IMR-90 (cell line): ENCODE measurements around the gene OR2T11. TPM values are rescaled to one million over a fixed set of nuclear protein-coding genes. Genes with fewer than 3 reads are reported as not detected.

ENCODE experiments used
- ATAC-seq: fragments of 200-7000 bp; cut with Tn5 transposase; 2 replicates; pipeline ENCODE4 v1.9.1; 2020; ENCODE audit warnings: low read depth, mild to moderate bottlenecking, moderate library complexity
- BruUV-seq: library from RNA; stranded (reverse); fragments of 400-500 nt; replicated peaks from 2 replicates; lab custom pipeline; 2021; lab: Mats Ljungman, UMichigan
- CTCF ChIA-PET: fragments of 300-600 bp; formaldehyde crosslinking; extraction: SDS; loops from one replicate; lab custom pipeline; 2021; ENCODE audit warnings: antibody characterized with exemption; lab: Yijun Ruan, JAX
- POLR2A ChIA-PET: fragments of 300-600 bp; sonication (Branson Sonifier 250); formaldehyde crosslinking; loops from one replicate; lab custom pipeline; 2022; ENCODE audit warnings: antibody characterized with exemption; ENCODE audit not compliant: unreplicated experiment; lab: Charles Lee
- DNase-seq: peaks from one replicate; pipeline ENCODE4 v3.0.0; 2013
- H2AFZ ChIP-seq: replicated peaks from 2 replicates; pipeline ENCODE3; 2013; ENCODE audit warnings: low read length, mild to moderate bottlenecking; ENCODE audit not compliant: poor library complexity
- H2AK5ac ChIP-seq: 2 replicates; pipeline ENCODE4 v1.6.1; 2013; ENCODE audit warnings: low read depth, low read length, inconsistent platforms
- H2AK9ac ChIP-seq: replicated peaks from 2 replicates; pipeline ENCODE3; 2013; ENCODE audit warnings: mild to moderate bottlenecking, low read depth, low read length, moderate library complexity; ENCODE audit not compliant: poor library complexity
- H2BK120ac ChIP-seq: 2 replicates; pipeline ENCODE4 v1.6.1; 2013; ENCODE audit warnings: low read depth, low read length, inconsistent platforms
- H2BK15ac ChIP-seq: 3 replicates; pipeline ENCODE4 v1.6.1; 2013; ENCODE audit warnings: low read depth, low read length, inconsistent platforms
- H2BK20ac ChIP-seq: 2 replicates; pipeline ENCODE4 v1.6.1; 2013; ENCODE audit warnings: low read depth, mild to moderate bottlenecking, inconsistent platforms, low read length, moderate library complexity
- H2BK5ac ChIP-seq: 2 replicates; pipeline ENCODE4 v1.6.1; 2013; ENCODE audit warnings: mild to moderate bottlenecking, low read depth, low read length, inconsistent platforms; ENCODE audit not compliant: poor library complexity, severe bottlenecking
- H3K14ac ChIP-seq: replicated peaks from 2 replicates; pipeline ENCODE4 v1.6.1; 2013; ENCODE audit warnings: low read depth, low read length, inconsistent platforms
- H3K18ac ChIP-seq: 2 replicates; pipeline ENCODE4 v1.6.1; 2013; ENCODE audit warnings: low read depth, low read length, control low read depth
- H3K23ac ChIP-seq: 2 replicates; pipeline ENCODE4 v1.6.1; 2013; ENCODE audit warnings: low read depth, low read length, inconsistent platforms
- H3K27ac ChIP-seq: 2 replicates; pipeline ENCODE4 v1.5.1; 2013; ENCODE audit warnings: mild to moderate bottlenecking, control low read depth, low read length; ENCODE audit not compliant: insufficient read depth
- H3K27me3 ChIP-seq: 2 replicates; pipeline ENCODE4 v1.6.1; 2013; ENCODE audit warnings: low read length; ENCODE audit not compliant: control insufficient read depth, insufficient read depth
- H3K36me3 ChIP-seq: 2 replicates; pipeline ENCODE4 v1.6.1; 2013; ENCODE audit warnings: low read length, mixed read lengths; ENCODE audit not compliant: control insufficient read depth, insufficient read depth
- H3K4ac ChIP-seq: 2 replicates; pipeline ENCODE4 v1.6.1; 2013; ENCODE audit warnings: low read depth, low read length, inconsistent platforms
- H3K4me1 ChIP-seq: 2 replicates; pipeline ENCODE4 v1.6.1; 2013; ENCODE audit warnings: low read length, mixed read lengths; ENCODE audit not compliant: control insufficient read depth, insufficient read depth
- H3K4me2 ChIP-seq: 2 replicates; pipeline ENCODE4 v1.6.1; 2013; ENCODE audit warnings: low read depth, mild to moderate bottlenecking, control low read depth, low read length, moderate library complexity
- H3K4me3 ChIP-seq: 2 replicates; pipeline ENCODE4 v1.5.1; 2013; ENCODE audit warnings: low read depth, mild to moderate bottlenecking, control low read depth, low read length, moderate library complexity; ENCODE audit not compliant: insufficient read depth
- H3K56ac ChIP-seq: 2 replicates; pipeline ENCODE4 v1.6.1; 2013; ENCODE audit warnings: low read length, inconsistent platforms; ENCODE audit not compliant: insufficient read depth; ENCODE audit errors: extremely low read depth
- H3K79me1 ChIP-seq, 2 experiments: 2 replicates each; pipeline ENCODE4 v1.6.1; 2013; ENCODE audit warnings: low read length in 2 of 2, inconsistent platforms in 1 of 2, low read depth in 1 of 2
- H3K9ac ChIP-seq: 2 replicates; pipeline ENCODE4 v1.6.1; 2013; ENCODE audit warnings: low read depth, low read length, control low read depth
- H3K9me1 ChIP-seq: 2 replicates; pipeline ENCODE4 v1.6.1; 2013; ENCODE audit warnings: low read length, inconsistent platforms; ENCODE audit not compliant: insufficient read depth
- H3K9me3 ChIP-seq: 2 replicates; pipeline ENCODE4 v1.6.1; 2013; ENCODE audit warnings: low read length; ENCODE audit not compliant: control insufficient read depth, insufficient read depth
- H4K20me1 ChIP-seq: 2 replicates; pipeline ENCODE4 v1.6.1; 2013; ENCODE audit warnings: low read length, inconsistent platforms; ENCODE audit not compliant: insufficient read depth
- H4K5ac ChIP-seq: 2 replicates; pipeline ENCODE4 v1.6.1; 2013; ENCODE audit warnings: mild to moderate bottlenecking, low read depth, low read length, control low read depth
- H4K8ac ChIP-seq, 2 experiments: 2 replicates each; pipeline ENCODE4 v1.6.1; 2013; ENCODE audit warnings: low read depth in 2 of 2, low read length in 2 of 2, control low read depth in 1 of 2, inconsistent platforms in 1 of 2
- H4K91ac ChIP-seq: 2 replicates; pipeline ENCODE4 v1.6.1; 2013; ENCODE audit warnings: low read depth, low read length, inconsistent platforms; ENCODE audit not compliant: insufficient read depth
- CEBPB ChIP-seq: IDR thresholded peaks from 2 replicates; pipeline ENCODE4 v1.6.1; 2012; ENCODE audit warnings: low read depth, low read length, improper control_type of control experiment
- CTCF ChIP-seq: conservative IDR thresholded peaks from 2 replicates; pipeline ENCODE4 v1.5.1; 2012; ENCODE audit warnings: mild to moderate bottlenecking, low read depth, low read length, improper control_type of control experiment
- MAFK ChIP-seq: IDR thresholded peaks from 2 replicates; pipeline ENCODE4 v1.6.1; 2012; ENCODE audit warnings: low read depth, low read length, improper control_type of control experiment
- MAZ ChIP-seq: IDR thresholded peaks from 2 replicates; pipeline ENCODE4 v1.6.1; 2012; ENCODE audit warnings: low read depth, mild to moderate bottlenecking, low read length, improper control_type of control experiment, moderate library complexity, borderline replicate concordance
- NFE2L2 ChIP-seq: fragments of 150-350 bp; IDR thresholded peaks from 2 replicates; pipeline ENCODE4 v1.6.1; 2016; ENCODE audit warnings: low read depth, mild to moderate bottlenecking, low read length
- RCOR1 ChIP-seq: IDR thresholded peaks from 2 replicates; pipeline ENCODE4 v1.6.1; 2012; ENCODE audit warnings: mild to moderate bottlenecking, low read length, improper control_type of control experiment; ENCODE audit not compliant: insufficient replicate concordance
- RFX5 ChIP-seq: IDR thresholded peaks from 2 replicates; pipeline ENCODE4 v1.8.0; 2012; ENCODE audit warnings: low read depth, mild to moderate bottlenecking, low read length, moderate library complexity
- WGBS, 2 experiments: methylation state at CpG; one replicate each; pipeline versions ENCODE4 v1.1.5 to v1.1.7; 2013; ENCODE audit warnings: missing lambda C conversion rate in 2 of 2; ENCODE audit not compliant: insufficient read length in 1 of 2; ENCODE audit errors: extremely low coverage in 2 of 2; 5-methylcytosine and 5-hydroxymethylcytosine counted together
- dilution Hi-C: fragments of 300-500 bp; cut with HindIII; formaldehyde crosslinking; loops from one replicate; pipeline ENCODE4 v1.14.3; 2018; ENCODE audit warnings: low sequenced_read_pairs; ENCODE audit not compliant: unreplicated experiment
- in situ Hi-C: fragments of 300-500 bp; cut with MboI; formaldehyde crosslinking; loops from 3 replicates; pipeline ENCODE4 v1.14.3; 2019; ENCODE audit warnings: low sequenced_read_pairs, inconsistent platforms, mixed read lengths
- intact Hi-C: fragments of 100-400 bp; cut with micrococcal nuclease; formaldehyde crosslinking; loops from 2 replicates; pipeline ENCODE4 v1.10.0; 2022
- polyA plus RNA-seq, 3 experiments: library from polyadenylated mRNA; depleted of rRNA; stranded (reverse); fragments of >200 nt; gene quantifications; 2 replicates each; pipeline ENCODE4 v1.2.3, GENCODE V29; 2012; ENCODE audit warnings: low replicate concordance in 1 of 3
- total RNA-seq: library from RNA; depleted of rRNA; stranded (reverse); fragments of >200 nt; gene quantifications from 2 replicates; pipeline ENCODE4 v1.2.3, GENCODE V29; 2012

OR2T11 gene
- total and polyA plus RNA-seq, 2 of the 4 experiments (the other 2 are of a cell fraction) = not detected

- no peak overlapping the region for H3K4me2 ChIP-seq
- H4K5ac ChIP-seq = no peak overlapping the region
- H3K18ac ChIP-seq = no peak overlapping the region
- H4K91ac ChIP-seq = no peak overlapping the region
- H3K27me3 ChIP-seq = no peaks in the 10 kb centered on the region
- ATAC-seq = no peak
- no peak overlapping the region for H3K9ac ChIP-seq
- no peak overlapping the region for H3K23ac ChIP-seq
- CTCF ChIA-PET = no interaction called here
- no peaks in the 10 kb centered on the region for H3K9me1 ChIP-seq
- H2BK20ac ChIP-seq = no peak overlapping the region
- H4K8ac ChIP-seq = no peak overlapping the region
- H3K14ac ChIP-seq = no peak overlapping the region
- in situ Hi-C loops = no loop called here
- H2BK120ac ChIP-seq = no peak overlapping the region
- DNase-seq = no peak
- no peaks in the 10 kb centered on the region for H3K36me3 ChIP-seq
- H2BK5ac ChIP-seq = no peak overlapping the region
- H2AK5ac ChIP-seq = no peak overlapping the region
- no peaks in the 10 kb centered on the region for H4K20me1 ChIP-seq
- H2AK9ac ChIP-seq = no peak overlapping the region
- no peak overlapping the region for H3K4me3 ChIP-seq
- H2BK15ac ChIP-seq = no peak overlapping the region
- H3K9me3 ChIP-seq = 0 out of 2 replicates have a peak, but pooled peaks cover 2% of the 10 kb centered on the region
- no peak overlapping the region for H3K4ac ChIP-seq
- dilution Hi-C loops = no loop called here
- POLR2A ChIA-PET = no interaction called here
- H3K79me1 ChIP-seq = no peaks in the 10 kb centered on the region
- intact Hi-C loops = no loop called here
- H3K4me1 ChIP-seq = no peaks in the 10 kb centered on the region
- no TSS peak for BruUV-seq
- H3K56ac ChIP-seq = no peak overlapping the region
- no peak for TF ChIP-seq MAZ
- TF ChIP-seq RCOR1 = no peak
- TF ChIP-seq RFX5 = no peak
- TF ChIP-seq CTCF = no peak
- TF ChIP-seq NFE2L2 = no peak
- TF ChIP-seq MAFK = no peak
- no peak for TF ChIP-seq CEBPB
- WGBS, 2 experiments = no CpG with 5 or more reads among the region's 7 CpGs
- no peak overlapping the region for H2AFZ ChIP-seq
- no peak overlapping the region for H3K27ac ChIP-seq
Measured at GRCh38 chr1:248631354-248632008, 3.4 kb downstream of the OR2T11 start.
